ENCODE results near the gene M1AP.
A peak's percentile ranks its signal among the peaks of the same experiment; 100 is the strongest.

Gene M1AP

DNA sequence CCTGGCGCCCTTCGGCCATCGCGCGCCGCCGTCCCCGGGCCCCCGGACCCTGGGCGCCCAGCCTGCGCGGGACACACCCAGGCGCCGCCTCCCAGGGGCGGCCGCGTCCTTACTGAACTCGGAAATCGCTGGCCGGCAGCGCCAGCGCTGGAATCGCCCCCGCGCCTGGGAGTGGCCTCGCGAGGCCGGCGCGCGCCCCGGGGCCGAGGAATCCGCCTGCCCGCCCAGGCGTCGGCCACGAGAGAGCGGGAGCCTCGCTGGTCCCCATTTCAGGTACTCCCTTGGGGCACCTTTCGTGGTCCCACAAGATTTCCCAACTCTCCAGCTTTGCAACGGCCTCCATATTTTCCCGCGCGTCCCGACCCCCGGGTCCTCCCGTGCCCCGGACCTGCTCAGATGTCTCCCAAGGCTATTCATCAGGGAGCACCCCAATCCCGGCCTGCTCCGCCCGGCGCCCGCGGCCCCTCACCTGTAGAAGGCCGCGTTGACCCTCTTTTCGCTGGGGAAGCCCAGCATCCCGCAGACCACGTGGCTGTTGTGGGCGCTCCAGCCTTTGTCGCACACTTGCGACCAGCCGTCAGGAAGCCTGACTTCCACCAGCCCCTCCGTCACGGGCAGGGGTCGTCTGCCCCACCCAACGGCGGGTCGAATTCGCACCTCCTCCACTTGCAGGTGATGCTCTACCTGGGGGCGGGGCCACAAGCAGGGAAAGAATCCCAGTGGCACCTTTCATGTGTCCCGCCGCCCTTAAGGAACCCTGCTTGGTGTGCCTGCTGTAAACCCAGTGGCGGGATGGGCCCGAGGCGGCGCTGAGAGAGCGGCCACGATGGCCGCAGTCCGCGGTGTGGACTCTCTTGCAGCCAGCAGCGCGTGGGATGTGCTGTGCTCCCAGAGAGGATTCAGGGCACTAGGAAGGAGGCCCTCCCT is 99.0 kb downstream of the M1AP start:
- TF ChIP-seq, protein P1, sequence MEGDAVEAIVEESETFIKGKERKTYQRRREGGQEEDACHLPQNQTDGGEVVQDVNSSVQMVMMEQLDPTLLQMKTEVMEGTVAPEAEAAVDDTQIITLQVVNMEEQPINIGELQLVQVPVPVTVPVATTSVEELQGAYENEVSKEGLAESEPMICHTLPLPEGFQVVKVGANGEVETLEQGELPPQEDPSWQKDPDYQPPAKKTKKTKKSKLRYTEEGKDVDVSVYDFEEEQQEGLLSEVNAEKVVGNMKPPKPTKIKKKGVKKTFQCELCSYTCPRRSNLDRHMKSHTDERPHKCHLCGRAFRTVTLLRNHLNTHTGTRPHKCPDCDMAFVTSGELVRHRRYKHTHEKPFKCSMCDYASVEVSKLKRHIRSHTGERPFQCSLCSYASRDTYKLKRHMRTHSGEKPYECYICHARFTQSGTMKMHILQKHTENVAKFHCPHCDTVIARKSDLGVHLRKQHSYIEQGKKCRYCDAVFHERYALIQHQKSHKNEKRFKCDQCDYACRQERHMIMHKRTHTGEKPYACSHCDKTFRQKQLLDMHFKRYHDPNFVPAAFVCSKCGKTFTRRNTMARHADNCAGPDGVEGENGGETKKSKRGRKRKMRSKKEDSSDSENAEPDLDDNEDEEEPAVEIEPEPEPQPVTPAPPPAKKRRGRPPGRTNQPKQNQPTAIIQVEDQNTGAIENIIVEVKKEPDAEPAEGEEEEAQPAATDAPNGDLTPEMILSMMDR (IDR thresholded peaks at IDR 0.05; ENCODE audit: low read depth, low read length), result no peak
- in situ Hi-C loops (cut with HindIII; ENCODE audit: low sequenced_read_pairs), result no loop called here
- DNase-seq (ENCODE audit: low read depth, low spot score), result peak; percentile 32
- peak overlapping the region; percentile 52 for H3K4me3 ChIP-seq (ENCODE audit: low read depth, low read length)

DNA sequence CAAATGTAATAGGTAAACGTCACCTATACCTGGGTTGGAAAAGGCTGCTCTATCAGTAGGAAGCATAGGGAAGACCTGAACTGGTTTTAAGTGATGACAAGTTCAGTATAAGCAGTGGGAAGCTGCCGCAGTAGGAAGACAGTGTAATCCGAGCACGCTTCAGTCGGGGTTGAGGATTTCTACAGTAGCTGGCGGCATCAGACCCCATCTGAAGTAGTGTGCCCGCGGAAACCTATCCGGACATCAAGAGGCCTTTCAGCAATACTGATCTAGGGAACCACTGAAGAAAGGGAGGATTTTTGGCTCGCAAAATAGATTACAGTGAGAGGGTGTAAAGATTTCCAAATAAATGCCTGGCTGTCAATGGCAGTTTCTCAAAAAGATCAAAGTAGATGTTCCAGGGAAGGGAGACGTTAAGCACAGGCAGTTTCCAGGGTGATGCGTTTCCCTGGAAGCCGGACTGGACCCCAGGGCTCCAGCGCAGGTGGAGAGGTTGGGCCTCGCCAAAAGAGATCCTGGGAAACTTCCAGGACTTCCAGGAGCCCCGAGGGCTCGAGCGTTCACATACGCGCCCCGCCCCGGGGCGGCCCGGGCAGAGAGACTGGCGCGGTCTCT is 99.7 kb downstream of the M1AP start:
- in situ Hi-C loops (cut with HindIII; ENCODE audit: low sequenced_read_pairs), result no loop called here
- H3K4me3 ChIP-seq (ENCODE audit: low read depth, low read length), result peak overlapping the region; percentile 52
- peak; percentile 9 for DNase-seq (ENCODE audit: low read depth, low spot score)
- TF ChIP-seq, protein P1 (IDR thresholded peaks at IDR 0.05; ENCODE audit: low read depth, low read length), result no peak

DNA sequence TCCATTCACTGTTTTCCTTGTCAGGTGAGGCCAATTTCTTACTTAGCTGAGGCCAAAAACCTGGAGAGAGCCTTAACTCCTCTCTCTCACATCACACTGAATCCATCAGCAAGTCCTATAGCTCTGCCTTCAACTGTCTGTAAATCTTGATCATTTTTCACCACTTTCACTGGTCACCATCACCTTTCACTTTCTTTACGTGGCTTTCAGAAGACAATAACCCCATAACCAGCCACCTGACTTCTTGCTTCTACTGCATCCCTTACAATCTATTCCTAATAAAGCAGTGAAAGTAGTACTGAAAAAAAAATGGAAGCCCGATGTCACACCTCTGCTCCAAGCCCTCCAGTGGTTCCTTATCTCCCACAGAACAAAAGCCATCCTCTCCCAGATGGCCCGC is 102.1 kb downstream of the M1AP start:
- no peak overlapping the region for H3K4me3 ChIP-seq (ENCODE audit: low read depth, low read length)
- in situ Hi-C loops (cut with HindIII; ENCODE audit: low sequenced_read_pairs), result no loop called here
- TF ChIP-seq, protein P1 (IDR thresholded peaks at IDR 0.05; ENCODE audit: low read depth, low read length), result no peak
- DNase-seq (ENCODE audit: low read depth, low spot score), result no peak

DNA sequence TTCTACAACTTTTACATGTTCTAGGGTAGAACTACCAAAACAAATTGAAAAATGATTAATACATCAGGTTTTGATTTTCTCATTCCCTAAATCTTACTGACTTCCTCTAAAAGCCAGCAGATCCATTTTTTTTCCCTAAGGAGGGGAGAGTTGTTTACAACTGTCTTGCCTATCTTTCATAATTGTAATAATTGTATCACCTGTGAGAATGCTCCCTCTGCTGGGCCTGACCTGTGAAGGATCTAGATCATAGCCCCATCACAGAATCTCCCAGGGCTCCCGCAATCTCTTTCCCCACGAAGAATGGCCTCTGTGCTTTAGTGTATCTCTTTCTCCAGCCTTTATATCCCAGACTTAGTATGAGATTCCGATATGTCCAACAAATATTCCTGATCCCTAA is 103.5 kb downstream of the M1AP start:
- in situ Hi-C loops (cut with HindIII; ENCODE audit: low sequenced_read_pairs), result no loop called here
- no peak overlapping the region for H3K4me3 ChIP-seq (ENCODE audit: low read depth, low read length)
- DNase-seq (ENCODE audit: low read depth, low spot score), result no peak
- TF ChIP-seq, protein P1 (IDR thresholded peaks at IDR 0.05; ENCODE audit: low read depth, low read length), result no peak

DNA sequence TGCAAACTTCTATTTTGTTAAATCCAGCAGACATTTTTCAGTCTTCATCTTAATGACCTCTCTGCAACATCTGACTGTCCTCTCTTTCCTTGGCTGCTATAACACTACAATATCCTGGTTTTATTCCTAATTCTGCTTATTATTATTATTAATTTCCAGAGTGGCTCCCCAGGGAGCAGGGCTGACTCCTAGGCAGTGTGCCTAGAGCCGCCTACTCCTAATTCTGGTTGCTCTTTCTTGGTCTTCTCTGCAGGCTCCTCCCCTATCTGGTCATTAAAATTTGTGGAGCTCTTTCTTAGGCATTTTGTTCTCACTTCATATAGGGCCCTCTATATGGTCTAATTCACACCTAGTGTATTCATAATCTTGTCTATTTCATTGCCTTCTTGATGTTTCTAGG is 105.2 kb downstream of the M1AP start:
- in situ Hi-C loops (cut with HindIII; ENCODE audit: low sequenced_read_pairs), result no loop called here
- TF ChIP-seq, protein P1 (IDR thresholded peaks at IDR 0.05; ENCODE audit: low read depth, low read length), result no peak
- no peak for DNase-seq (ENCODE audit: low read depth, low spot score)

GRCh38 chr2:74540291-74540690 is 107.8 kb downstream of the M1AP start:
- DNase-seq (ENCODE audit: low read depth, low spot score), result no peak
- H3K4me3 ChIP-seq (ENCODE audit: low read depth, low read length), result no peak overlapping the region
- TF ChIP-seq, protein P1 (IDR thresholded peaks at IDR 0.05; ENCODE audit: low read depth, low read length), result no peak
- in situ Hi-C loops (cut with HindIII; ENCODE audit: low sequenced_read_pairs), result no loop called here

More for the DNA sequence above, 105.2 kb downstream of the M1AP start:
- no peak overlapping the region for H3K4me3 ChIP-seq (ENCODE audit: low read depth, low read length)
